GM18951 (cell line): ENCODE measurements around the gene PCED1B.
"Not testable (repeated sequence)": the region's sequence is repeated elsewhere in the genome, so short reads cannot be mapped to it uniquely, and the experiment has no call there.

Source experiments
- POLR2A ChIP-seq: IDR thresholded peaks from 4 replicates; pipeline ENCODE4 v1.6.1; 2011; ENCODE audit warnings: mild to moderate bottlenecking; ENCODE audit not compliant: insufficient read length, insufficient read depth; ENCODE audit errors: extremely low read depth
- in situ Hi-C: fragments of 300-500 bp; cut with MboI; formaldehyde crosslinking; loops from one replicate; pipeline ENCODE4 v1.12.0; 2022; ENCODE audit warnings: low sequenced_read_pairs, mixed read lengths, inconsistent platforms; ENCODE audit not compliant: unreplicated experiment

Gene PCED1B

GRCh38 chr12:47052274-47052673 lies 27.1 kb upstream of the PCED1B start:
- in situ Hi-C loops = no loop called here
- no peak for TF ChIP-seq POLR2A

DNA sequence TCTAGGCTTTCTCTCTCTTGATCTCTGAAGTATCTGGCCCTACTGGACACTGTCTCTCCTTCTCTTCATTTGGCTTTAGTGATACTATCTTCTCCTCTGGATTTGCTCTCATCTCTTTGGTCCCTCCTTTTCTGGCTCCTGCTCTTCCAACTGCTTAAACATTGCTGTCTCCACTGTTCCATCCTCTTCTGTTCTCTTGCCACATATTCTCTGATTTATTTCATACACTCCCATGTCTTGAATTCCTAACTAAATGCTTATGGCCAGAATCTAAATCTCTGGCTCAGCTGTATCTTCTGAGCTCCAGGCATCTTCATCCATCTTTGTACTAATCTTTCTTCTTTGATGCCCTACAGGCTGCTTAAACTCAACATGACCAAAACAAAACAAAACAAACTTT lies 25.5 kb upstream of the PCED1B start:
- in situ Hi-C loops = no loop called here
- TF ChIP-seq POLR2A = no peak

- TF ChIP-seq POLR2A = no peak
- in situ Hi-C loops = no loop called here
Observed at GRCh38 chr12:47054659-47055058, 24.8 kb upstream of the PCED1B start.

GRCh38 chr12:47055856-47056255 lies 23.6 kb upstream of the PCED1B start:
- in situ Hi-C loops = not testable (repeated sequence)

GRCh38 chr12:47056944-47057343 lies 22.5 kb upstream of the PCED1B start:
- in situ Hi-C loops = not testable (repeated sequence)

- in situ Hi-C loops = not testable (repeated sequence)
Observed at GRCh38 chr12:47058640-47059039, 20.8 kb upstream of the PCED1B start.

DNA sequence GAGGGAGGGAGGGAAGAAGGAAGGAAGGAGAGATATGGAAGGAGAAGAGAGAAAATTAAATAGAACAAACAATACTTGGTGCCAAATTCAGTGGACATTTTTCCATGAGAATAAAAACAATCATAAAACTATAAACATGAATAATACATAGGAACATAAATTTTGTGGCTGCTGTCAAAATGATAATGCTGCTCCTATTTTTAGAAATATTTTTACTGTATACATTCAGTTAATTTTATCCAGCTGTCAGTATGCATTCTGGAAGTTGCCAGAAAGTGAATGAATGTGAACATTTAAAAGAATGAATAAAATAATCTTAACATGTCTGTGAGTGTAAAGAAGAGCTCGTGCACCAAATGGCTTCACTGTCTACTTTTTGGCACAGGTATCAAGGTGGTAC lies 13.9 kb upstream of the PCED1B start:
- no peak for TF ChIP-seq POLR2A
- in situ Hi-C loops = no loop called here

GRCh38 chr12:47066278-47067025 lies 13.0 kb upstream of the PCED1B start:
- in situ Hi-C loops = no loop called here
- TF ChIP-seq POLR2A = no peak

GRCh38 chr12:47067176-47067575 lies 12.2 kb upstream of the PCED1B start:
- TF ChIP-seq POLR2A = no peak
- in situ Hi-C loops = no loop called here

DNA sequence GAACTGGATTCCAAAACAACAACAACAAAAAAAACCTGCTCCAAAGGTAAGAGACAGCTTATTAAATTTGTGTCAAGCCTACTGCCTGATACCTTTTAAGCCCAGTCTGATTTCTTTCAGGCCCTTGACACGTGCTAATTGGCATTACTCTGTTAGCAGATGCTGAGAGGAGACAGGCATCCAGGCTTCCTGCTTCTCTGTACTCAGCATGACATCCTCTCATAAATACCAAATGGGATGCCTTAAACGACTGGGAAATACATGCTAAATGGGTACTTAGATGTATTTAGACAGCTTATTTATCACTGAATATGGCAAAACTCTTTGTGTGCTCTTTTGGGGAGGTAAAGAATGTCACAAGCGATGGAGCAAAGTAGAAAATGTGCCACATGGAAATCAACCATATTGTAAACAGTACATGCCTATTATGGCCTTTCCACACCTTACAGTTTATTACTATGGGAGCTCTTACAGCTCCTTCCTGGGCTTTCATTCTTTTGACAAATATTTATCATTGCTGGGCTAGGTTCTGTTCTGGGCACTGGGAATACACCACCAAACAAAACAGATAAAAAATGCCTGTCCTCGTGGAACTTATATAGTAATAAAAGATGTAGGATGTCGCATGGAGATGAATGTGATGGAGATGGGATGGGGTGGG lies 11.5 kb upstream of the PCED1B start:
- in situ Hi-C loops = no loop called here
- TF ChIP-seq POLR2A = no peak

GRCh38 chr12:47068539-47068938 lies 10.9 kb upstream of the PCED1B start:
- TF ChIP-seq POLR2A = no peak
- in situ Hi-C loops = no loop called here

- TF ChIP-seq POLR2A = no peak
- in situ Hi-C loops = no loop called here
Observed at GRCh38 chr12:47070310-47070709, 9.1 kb upstream of the PCED1B start.

GRCh38 chr12:47071241-47071852 lies 8.1 kb upstream of the PCED1B start:
- no peak for TF ChIP-seq POLR2A
- in situ Hi-C loops = no loop called here

GRCh38 chr12:47073951-47074350 lies 5.5 kb upstream of the PCED1B start:
- in situ Hi-C loops = no loop called here

More at GRCh38 chr12:47073951-47074350, 5.5 kb upstream of the PCED1B start:
- TF ChIP-seq POLR2A = no peak
